GM12878 (cell line): Measurements from ENCODE around the gene CYBC1. TPM values are rescaled to one million over a fixed set of nuclear protein-coding genes. Genes with fewer than 3 reads are reported as not detected.

ENCODE experiments used
- BHLHE40 ChIP-seq, 2 experiments: fragments of 450-650 bp in 1 of 2; IDR thresholded peaks; 2 replicates each; pipeline ENCODE4 v1.6.1; 2011 to 2017; ENCODE audit warnings: low read depth in 2 of 2, borderline replicate concordance in 1 of 2, improper control_type of control experiment in 1 of 2, low read length in 1 of 2, mild to moderate bottlenecking in 1 of 2
- EGR1 ChIP-seq, 2 experiments: IDR thresholded peaks; 1 replicate in 1 of 2; 2 replicates in 1 of 2; pipeline ENCODE4 v1.6.1; 2011 to 2012; ENCODE audit warnings: low read depth in 2 of 2, low read length in 2 of 2, borderline replicate concordance in 1 of 2, mild to moderate bottlenecking in 1 of 2, moderate library complexity in 1 of 2
- FOS ChIP-seq: IDR thresholded peaks from 3 replicates; pipeline ENCODE4 v1.6.1; 2011; ENCODE audit warnings: borderline replicate concordance; ENCODE audit not compliant: insufficient read length; ENCODE audit errors: extremely low read depth
- IRF4 ChIP-seq: IDR thresholded peaks from 2 replicates; pipeline ENCODE4 v1.6.1; 2011; ENCODE audit warnings: low read depth, low read length
- MEF2A ChIP-seq: IDR thresholded peaks from 2 replicates; pipeline ENCODE4 v1.6.1; 2011; ENCODE audit warnings: low read depth, mild to moderate bottlenecking, low read length, moderate library complexity; ENCODE audit not compliant: insufficient read depth
- MEF2B ChIP-seq: fragments of 450-650 bp; IDR thresholded peaks from 2 replicates; pipeline ENCODE4 v1.6.1; 2018; ENCODE audit warnings: mild to moderate bottlenecking, moderate library complexity; ENCODE audit not compliant: partially characterized antibody, poor library complexity, severe bottlenecking
- MYB ChIP-seq: fragments of 150-350 bp; IDR thresholded peaks from 2 replicates; pipeline ENCODE4 v1.6.1; 2014; ENCODE audit warnings: mild to moderate bottlenecking, low read depth, low read length, borderline replicate concordance
- NBN ChIP-seq: fragments of 450-650 bp; IDR thresholded peaks from 2 replicates; pipeline ENCODE4 v1.6.1; 2016
- NFIC ChIP-seq: IDR thresholded peaks from 2 replicates; pipeline ENCODE4 v1.6.1; 2012; ENCODE audit warnings: low read depth, mild to moderate bottlenecking, inconsistent platforms, low read length, moderate library complexity
- PRDM15 ChIP-seq: fragments of 450-650 bp; formaldehyde crosslinking; IDR thresholded peaks from 2 replicates; pipeline ENCODE4 v1.4.0; 2020; ENCODE audit warnings: mild to moderate bottlenecking, moderate library complexity
- RAD21 ChIP-seq: IDR thresholded peaks from 2 replicates; pipeline ENCODE4 v1.6.1; 2011; ENCODE audit warnings: mild to moderate bottlenecking, low read depth, low read length, moderate library complexity; ENCODE audit not compliant: insufficient read depth
- RB1 ChIP-seq: fragments of 450-650 bp; formaldehyde crosslinking; IDR thresholded peaks from 2 replicates; pipeline ENCODE4 v1.6.1; 2017; ENCODE audit warnings: mild to moderate bottlenecking, borderline replicate concordance
- RFX5 ChIP-seq: IDR thresholded peaks from 2 replicates; pipeline ENCODE4 v1.6.1; 2011; ENCODE audit warnings: low read depth, low read length, improper control_type of control experiment
- SRF ChIP-seq, 2 experiments: IDR thresholded peaks; 2 replicates each; pipeline ENCODE4 v1.6.1; 2011; ENCODE audit warnings: low read depth in 2 of 2, low read length in 2 of 2, mild to moderate bottlenecking in 1 of 2, moderate library complexity in 1 of 2
- SUPT20H ChIP-seq: IDR thresholded peaks from 2 replicates; pipeline ENCODE4 v1.6.1; 2011; ENCODE audit warnings: low read depth, mild to moderate bottlenecking, low read length, moderate library complexity, borderline replicate concordance; ENCODE audit not compliant: control insufficient read depth
- YBX1 ChIP-seq: fragments of 450-650 bp; IDR thresholded peaks from 2 replicates; pipeline ENCODE4 v1.6.1; 2016; ENCODE audit warnings: antibody characterized with exemption
- ZBTB11 ChIP-seq: fragments of 450-650 bp; formaldehyde crosslinking; IDR thresholded peaks from 2 replicates; pipeline ENCODE4 v1.5.0; 2022; ENCODE audit warnings: mild to moderate bottlenecking, missing genetic modification characterization
- ZBTB4 ChIP-seq: fragments of 450-650 bp; formaldehyde crosslinking; IDR thresholded peaks from 2 replicates; pipeline ENCODE4 v1.4.0; 2022; ENCODE audit warnings: mild to moderate bottlenecking, moderate library complexity
- ZNF384 ChIP-seq: IDR thresholded peaks from 2 replicates; pipeline ENCODE4 v1.6.1; 2012; ENCODE audit warnings: low read depth, mild to moderate bottlenecking, low read length, improper control_type of control experiment, borderline replicate concordance
- polyA plus RNA-seq, 11 experiments: library from polyadenylated mRNA; depleted of rRNA in 4 of 11; unstranded in 6 of 11; stranded (reverse) in 5 of 11; fragments of >200 nt; fragmentation: Nextera tagmentation in 4 of 11; fragmentation: Illumina TruSeq in 1 of 11; extraction: Ambion mirVana in 4 of 11; extraction: Trizol in 1 of 11; gene quantifications; 1 replicate in 1 of 11; 2 replicates in 10 of 11; pipeline versions ENCODE4 v1.2.1 to v1.2.3, GENCODE V29; 2011 to 2016; ENCODE audit warnings: inconsistent platforms in 2 of 11, missing spikeins in 2 of 11, low read depth in 1 of 11
- total RNA-seq, 4 experiments: library from RNA; depleted of rRNA in 3 of 4; stranded (reverse); fragments of >200 nt in 3 of 4; fragmentation: Illumina TruSeq in 1 of 4; extraction: Trizol in 1 of 4; gene quantifications; 2 replicates each; pipeline versions ENCODE4 v1.2.1 to v1.2.3, GENCODE V29; 2013 to 2021

Gene CYBC1
- total and polyA plus RNA-seq, 10 of the 15 experiments (the other 5 are each of a cell fraction or from before 2014, with no cell fraction given) = 4.2 to 162 (median 133) TPM

- TF ChIP-seq RFX5 (no peak), IRF4 (no peak), MEF2B (no peak), ZBTB11 (CRISPR knock-in tag) (no peak), EGR1 (IDR thresholded peaks at IDR 0.05; ENCODE audit: borderline replicate concordance in 1 of 2, low read depth in 2 of 2, low read length in 2 of 2) (peak in 1 of 2 experiments; percentile 80; a peak in 2 of 3 replicates), FOS (no peak), PRDM15 (CRISPR knock-in tag) (no peak), RB1 (peak; percentile 48; the same call in 1 of the 2 replicates), SRF (IDR thresholded peaks at IDR 0.05; ENCODE audit: low read depth in 2 of 2, low read length in 2 of 2) (0 out of 4 replicates have a peak, but pooled peaks of 1 of the 2 experiments have one; percentile 39), YBX1 (no peak), SUPT20H (no peak), NFIC (no peak), MEF2A (no peak), BHLHE40 (IDR thresholded peaks at IDR 0.05; ENCODE audit: borderline replicate concordance in 1 of 2, low read depth in 2 of 2, low read length in 1 of 2) (peak; percentile 63 to 69; a peak in 3 of 4 replicates), MYB (no peak), ZBTB4 (CRISPR knock-in tag) (no peak), NBN (no peak), RAD21 (no peak), ZNF384 (peak; percentile 47; the same call in 1 of the 2 replicates)
Measured at GRCh38 chr17:82450357-82451106, at the start of gene CYBC1 (continued).
